GM18907 (cell line): ENCODE data around the gene KIF26B.

Experiments
- ATAC-seq: cut with Tn5 transposase; IDR thresholded peaks from one replicate; pipeline ENCODE4 v1.9.1; 2021; ENCODE audit warnings: mild to moderate bottlenecking, moderate library complexity; ENCODE audit not compliant: unreplicated experiment

KIF26B gene

DNA sequence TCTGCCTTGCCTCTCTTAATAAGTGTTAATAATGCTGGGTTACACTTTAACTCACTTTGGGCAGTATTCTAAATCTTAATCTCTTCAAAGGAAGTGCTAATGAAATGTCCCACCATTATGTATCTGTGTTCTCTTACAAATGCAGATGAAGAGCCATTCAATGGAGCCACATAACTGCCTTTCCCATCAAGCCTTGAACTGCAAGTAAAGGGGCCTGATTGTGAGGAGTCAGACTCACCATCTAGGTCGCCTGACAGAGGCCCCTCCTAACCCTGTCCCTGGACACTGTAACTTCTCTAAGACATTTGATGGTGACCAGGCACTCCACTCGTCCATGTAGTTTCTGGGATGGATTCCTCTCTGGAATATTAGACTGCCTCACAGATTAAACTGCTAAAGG, 329.4 kb downstream of the KIF26B start:
- no peak for ATAC-seq

DNA sequence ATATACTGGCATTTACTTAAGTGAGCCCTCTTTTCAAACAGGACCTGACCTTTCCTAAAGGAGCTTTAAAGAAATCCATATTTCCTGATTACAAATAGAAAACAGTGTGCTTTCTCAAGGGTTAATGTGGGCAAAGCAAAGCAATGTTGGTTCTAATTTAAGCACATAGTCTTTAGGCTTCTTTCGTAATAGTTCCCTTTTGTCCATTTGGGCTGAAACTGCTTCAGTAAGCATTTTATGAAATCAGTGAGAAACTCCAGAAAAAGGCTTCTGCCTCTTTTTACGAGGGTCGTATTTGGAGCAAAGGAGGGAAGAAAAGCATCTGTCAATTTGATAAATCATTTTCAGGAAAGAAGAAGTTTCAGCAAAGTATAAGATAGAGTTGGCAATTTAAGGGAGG, 331.2 kb downstream of the KIF26B start:
- ATAC-seq, result no peak

GRCh38 chr1:245486775-245487470, 332.1 kb downstream of the KIF26B start:
- no peak for ATAC-seq

- ATAC-seq, result no peak
Observed at GRCh38 chr1:245488346-245489129, 333.8 kb downstream of the KIF26B start.

DNA sequence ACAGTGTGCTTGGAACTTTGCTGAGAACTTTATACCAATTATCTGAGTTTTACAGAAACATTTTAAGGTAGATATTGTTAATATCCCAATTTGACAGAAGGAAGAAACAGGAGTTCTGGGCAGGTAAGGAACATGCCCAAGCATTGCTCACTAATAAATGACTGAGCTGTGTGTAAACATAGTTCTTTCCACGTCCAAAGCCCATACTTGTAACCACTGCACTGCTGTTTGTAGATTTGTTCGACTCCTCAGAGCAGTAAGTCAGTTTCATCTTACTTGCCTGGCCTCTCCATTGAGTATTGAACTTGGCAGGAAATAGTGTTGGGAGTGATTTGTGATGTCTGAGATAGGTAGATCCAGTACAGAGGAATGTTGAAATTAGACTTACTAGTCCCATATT, 335.1 kb downstream of the KIF26B start:
- ATAC-seq, result no peak

DNA sequence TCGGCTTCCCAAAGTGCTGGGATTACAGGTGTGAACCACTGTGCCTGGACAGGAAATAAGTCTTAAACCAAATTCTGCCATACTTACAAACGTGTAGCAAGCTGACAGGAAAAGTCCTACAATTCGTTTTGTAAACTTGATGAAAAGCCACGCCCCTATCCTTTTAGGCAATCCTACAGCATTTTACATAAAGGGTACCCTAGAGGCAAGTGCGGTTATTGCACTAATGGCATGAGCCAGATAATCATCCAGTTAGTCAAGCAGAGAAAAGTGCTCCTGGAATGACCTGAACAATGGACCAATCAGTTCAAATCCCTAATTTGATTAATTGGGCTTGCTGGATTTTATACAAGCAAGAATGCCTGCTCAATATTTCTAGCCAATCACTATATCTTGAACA, 338.2 kb downstream of the KIF26B start:
- ATAC-seq, result no peak

GRCh38 chr1:245495681-245496080, 340.9 kb downstream of the KIF26B start:
- ATAC-seq, result no peak

DNA sequence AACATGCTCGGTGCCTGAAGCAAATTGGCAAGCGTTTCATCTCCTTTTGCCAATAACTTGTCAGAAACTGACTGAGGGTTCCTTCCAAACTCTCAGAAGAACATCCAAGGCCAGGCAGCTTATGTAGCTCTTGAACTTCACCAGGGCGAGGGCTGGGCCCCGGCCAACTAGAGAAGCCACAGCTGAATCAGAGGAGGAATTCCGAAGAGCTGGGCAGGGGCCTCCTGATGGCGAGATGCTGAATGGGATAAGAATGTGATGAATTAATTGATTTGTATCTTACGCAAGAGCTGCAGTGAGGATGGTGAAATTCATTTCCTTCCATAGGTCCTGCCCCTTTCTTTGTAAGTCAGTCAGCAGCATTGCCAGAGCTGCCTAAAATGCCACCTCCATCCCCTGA, 345.8 kb downstream of the KIF26B start:
- ATAC-seq, result no peak

DNA sequence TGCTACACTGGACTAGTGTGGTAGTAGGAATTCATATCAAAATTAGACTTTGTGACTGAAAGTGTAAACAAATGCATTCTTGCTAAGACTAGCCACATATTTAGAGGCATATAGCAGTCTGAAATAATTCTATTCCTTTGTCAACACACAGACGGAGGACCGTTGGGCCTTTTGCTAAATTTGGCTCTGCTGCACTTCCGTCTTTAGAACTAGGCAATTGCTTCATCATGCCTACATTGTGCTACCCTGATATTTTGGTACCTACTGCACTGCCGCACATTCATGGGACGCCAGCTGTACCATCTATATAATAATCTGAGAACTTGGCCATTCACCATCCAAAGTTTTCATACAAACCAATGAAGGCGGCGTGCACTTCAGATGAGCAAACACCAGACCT, 346.8 kb downstream of the KIF26B start:
- ATAC-seq, result no peak

DNA sequence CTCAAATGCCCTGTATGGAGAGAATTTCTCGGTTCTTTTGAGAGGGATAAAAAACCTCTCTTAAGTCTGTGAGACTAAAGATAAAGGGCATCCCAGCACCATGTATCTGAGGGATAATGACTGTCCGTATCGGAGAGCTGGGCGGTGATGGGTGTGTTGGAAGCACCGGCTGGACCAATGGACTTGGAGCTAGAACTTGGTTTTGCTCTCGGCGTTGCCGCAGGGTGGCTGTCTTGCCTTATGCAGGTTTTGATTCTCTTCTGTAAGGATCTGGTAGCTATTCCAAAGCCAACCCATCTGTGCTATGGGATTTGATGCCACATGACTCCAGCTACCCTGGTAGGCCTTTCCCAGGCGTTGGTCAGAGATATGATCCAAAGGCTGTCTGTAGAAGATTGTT, 348.8 kb downstream of the KIF26B start:
- no peak for ATAC-seq

- ATAC-seq, result no peak
Observed at GRCh38 chr1:245510144-245510543, 355.4 kb downstream of the KIF26B start.

GRCh38 chr1:245512181-245512888, 357.6 kb downstream of the KIF26B start:
- no peak for ATAC-seq

- ATAC-seq, result no peak
Observed at GRCh38 chr1:245512980-245513578, 358.3 kb downstream of the KIF26B start.

GRCh38 chr1:245516284-245516759, 361.5 kb downstream of the KIF26B start:
- ATAC-seq, result no peak

- ATAC-seq, result no peak
Observed at GRCh38 chr1:245520611-245521010, 365.8 kb downstream of the KIF26B start.

GRCh38 chr1:245526141-245526540, 371.4 kb downstream of the KIF26B start:
- ATAC-seq, result no peak

DNA sequence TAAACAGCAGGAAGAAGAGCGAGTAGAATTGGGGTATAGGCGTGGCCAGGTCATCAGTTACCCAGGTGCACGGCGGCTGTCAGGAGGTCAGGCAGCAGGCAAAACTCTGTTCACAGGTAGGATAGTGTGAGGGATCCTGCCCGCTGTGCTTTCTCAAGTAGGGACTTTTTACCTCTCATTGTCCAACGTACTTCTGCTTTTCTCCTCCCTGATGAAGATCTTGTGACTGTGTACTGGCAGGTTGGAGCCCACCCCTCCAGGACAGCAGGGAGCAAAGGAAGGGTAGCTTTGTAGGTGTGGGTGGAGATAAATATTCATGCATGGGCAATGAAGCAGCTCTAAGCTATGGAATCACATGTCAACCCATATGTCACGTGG, 373.5 kb downstream of the KIF26B start:
- no peak for ATAC-seq

- ATAC-seq, result no peak
Observed at GRCh38 chr1:245530937-245531336, 376.2 kb downstream of the KIF26B start.

DNA sequence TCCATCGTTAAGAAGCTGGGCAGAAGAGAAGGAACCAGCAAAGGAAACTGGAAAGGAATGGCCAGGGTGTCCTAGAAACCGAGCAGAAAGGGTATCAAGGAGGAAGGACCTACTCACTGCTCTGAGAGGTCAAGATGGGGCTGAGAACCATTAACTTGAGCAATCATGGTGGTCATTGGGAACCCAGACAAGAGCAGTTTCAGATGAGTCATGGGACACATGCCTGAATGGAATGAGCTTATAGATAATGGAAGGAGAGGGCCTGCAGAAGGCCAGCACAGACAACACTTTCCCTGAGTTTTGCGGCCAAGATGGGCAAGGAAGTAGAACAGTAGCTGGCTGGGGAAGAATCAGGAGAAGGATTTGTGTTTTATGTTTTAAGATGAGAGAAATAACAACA, 383.2 kb downstream of the KIF26B start:
- no peak for ATAC-seq

GRCh38 chr1:245538671-245539070, 383.9 kb downstream of the KIF26B start:
- no peak for ATAC-seq

DNA sequence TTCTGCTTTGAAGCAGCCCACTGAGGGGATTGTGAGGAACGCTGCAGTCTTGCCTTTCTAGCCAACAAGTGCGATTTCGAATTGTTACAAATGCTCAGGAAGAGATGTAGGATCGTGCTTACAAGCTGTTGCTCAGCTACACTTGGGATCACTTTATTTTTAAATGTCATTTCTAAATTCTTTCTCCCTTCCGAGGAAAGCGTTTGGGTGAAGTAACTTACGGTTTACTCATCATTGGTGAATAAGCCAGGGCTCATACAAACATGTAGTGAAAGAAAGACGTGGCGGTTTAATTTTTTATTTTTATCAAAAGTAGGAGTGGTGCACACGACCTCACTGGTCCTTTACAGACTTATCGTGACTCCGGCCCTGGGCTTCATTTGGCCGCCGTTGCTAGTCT, 386.6 kb downstream of the KIF26B start:
- no peak for ATAC-seq
